Dedifferentiated amniotic fluid mesenchymal stem cell (primary cell): ENCODE measurements around the gene TAPBP.
"Not testable (repeated sequence)": the region's sequence is repeated elsewhere in the genome, so short reads cannot be mapped to it uniquely, and the experiment has no call there.

Source experiments
- DNase-seq: peaks from one replicate; pipeline ENCODE4 v3.0.0-alpha.2; 2016; ENCODE audit errors: extremely low spot score

The TAPBP gene

DNA sequence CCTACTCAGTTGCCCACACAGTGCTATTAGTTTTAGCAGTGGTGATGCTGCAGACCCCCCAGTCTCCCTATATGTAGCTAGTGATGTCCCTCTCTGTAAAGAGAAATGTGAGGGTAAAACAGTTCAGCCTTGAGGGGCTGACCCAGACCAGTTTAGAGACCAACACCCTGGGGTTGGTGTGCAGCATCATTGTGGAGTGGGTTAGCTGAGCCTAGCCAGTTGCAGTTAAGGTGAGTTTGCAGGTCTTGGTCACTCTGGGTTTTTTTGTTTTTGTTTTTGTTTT, 37.4 kb downstream of the TAPBP start:
- DNase-seq = no peak

DNA sequence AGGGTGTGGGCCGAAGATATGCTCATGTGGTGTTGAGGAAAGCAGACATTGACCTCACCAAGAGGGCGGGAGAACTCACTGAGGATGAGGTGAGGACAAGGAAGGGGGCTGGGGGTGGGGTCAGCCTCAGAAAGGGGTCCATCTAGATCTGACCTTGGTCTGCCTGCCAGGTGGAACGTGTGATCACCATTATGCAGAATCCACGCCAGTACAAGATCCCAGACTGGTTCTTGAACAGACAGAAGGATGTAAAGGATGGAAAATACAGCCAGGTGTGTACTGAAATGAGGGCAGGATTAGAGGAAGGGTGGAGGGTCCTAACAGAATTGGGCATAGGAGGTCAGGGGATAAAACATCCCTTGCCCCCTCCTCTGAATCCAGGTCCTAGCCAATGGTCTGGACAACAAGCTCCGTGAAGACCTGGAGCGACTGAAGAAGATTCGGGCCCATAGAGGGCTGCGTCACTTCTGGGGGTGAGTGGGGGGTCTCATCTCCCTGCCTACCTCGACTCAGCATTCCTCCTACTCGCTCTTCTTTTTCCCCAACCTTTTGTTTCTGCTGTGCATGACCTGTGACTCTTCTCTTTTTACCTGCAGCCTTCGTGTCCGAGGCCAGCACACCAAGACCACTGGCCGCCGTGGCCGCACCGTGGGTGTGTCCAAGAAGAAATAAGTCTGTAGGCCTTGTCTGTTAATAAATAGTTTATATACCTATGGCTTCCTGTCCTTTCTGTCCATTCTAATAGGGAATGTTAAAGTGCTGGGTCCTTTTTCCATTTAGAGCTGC, 37.9 kb downstream of the TAPBP start:
- not testable (repeated sequence) for DNase-seq

DNA sequence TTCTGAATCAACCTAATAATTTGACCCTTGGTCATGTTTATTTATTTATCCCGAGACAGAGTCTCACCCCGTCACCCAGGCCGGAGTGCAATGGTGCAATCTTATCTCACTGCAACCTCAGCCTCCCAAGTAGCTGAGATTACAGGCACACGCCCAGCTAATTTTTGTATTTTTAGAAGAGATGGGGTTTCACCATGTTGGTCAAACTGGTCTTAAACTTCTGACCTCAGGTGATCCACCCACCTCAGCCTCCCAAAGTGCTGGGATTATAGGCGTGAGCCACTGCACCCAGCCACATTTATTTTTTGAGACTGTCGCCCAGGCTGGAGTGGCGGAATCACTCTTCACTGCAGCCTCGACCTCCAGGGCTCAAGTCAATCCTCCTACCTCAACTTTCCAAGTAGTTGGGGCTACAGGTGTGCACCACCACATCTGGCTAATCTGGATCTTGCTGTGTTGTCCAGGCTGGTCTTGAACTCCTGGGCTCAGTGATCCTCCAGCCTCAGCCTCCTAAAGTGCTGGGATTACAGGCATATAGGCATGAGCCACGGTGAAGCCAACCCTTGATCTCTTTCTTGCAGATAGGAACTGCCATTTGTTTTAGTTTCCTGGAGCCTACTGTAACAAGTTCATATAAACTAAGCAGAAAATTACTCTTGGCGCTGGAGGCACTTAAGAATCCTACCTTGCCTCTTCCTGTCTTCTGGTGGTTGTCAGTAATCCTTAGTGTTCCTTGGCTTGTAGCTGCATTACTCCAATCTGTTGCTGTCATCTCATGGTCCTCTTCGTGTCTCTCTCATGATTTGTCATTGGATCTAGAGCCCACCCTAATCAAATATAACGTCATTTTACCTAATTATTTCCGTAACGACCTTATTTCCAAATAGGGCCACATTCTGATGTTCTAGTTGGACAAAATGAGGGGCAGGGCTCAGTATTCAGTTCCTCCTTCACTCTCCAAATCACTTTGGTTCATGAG, 39.7 kb downstream of the TAPBP start:
- DNase-seq = no peak

DNA sequence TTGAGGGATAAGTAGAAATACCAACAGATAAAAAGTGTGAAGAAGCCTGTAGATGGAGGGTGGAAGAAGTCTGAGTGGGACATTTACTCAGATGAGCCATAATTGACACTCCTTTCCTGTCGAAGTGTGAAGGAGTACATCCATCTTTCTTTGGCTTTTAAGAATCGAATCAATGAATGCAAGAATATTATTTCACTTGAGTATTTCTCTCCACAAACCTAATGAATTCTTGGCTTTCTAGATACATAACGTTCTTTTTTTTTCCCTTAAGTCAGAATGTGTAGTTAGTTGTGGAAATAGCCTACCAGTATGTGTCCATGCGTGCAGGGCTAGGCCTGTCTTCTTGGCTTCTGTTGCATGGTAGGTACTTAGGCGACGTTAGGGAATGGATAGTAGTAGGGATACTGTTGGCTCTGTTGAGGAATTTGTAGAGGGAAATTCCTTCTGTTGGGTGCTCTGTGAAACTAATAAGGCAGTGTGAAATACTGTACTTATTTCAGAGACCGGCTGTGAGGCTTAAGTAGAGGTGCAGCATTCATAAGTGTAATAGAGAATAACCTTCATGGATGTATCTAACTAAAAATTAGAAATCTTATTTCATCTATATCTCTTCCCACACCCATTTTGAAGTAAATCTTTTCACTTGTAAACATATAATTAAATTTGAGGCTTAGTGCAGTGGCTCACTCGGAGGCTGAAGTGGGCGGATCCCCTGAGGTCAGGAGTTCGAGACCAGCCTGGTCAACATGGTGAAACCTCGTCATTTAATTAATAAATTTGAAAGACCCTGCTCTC, 40.6 kb downstream of the TAPBP start:
- DNase-seq = no peak

DNA sequence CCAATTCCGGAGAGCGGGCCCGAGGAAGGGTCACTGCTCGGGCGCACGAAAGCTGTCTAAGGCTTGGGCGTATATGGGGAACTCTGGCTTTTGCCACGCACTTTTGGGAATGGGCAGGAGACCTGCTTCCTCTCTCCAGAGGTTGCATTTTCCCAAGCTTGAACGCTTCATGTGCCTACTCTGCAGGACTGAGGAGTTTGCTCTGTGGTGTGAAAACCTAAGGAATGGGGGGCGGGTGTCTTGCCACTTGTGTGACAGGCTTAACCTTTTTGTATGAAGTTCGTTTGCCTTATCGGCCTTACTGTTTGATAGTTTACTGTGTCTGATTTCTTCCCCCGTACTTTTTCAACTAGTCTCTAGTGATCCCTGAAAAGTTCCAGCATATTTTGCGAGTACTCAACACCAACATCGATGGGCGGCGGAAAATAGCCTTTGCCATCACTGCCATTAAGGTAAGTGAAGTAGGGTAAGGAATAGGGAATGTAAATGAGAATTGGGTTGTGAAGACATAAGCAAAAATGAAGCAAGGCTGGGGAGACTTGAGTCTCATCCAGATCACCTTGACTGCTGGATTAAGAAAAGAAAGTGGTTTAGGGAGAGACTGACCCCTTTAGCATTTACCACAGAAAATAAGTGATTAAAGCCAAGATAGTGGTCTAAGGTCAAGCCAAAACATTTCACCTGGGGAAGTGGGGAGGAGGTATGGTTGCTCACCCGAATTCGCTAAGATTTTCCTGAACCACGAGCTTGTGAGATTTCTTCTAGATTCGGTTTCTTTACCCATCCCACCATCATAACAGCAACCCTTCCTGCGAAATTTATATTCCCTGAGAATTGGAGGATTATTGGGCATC, 41.4 kb downstream of the TAPBP start:
- DNase-seq = no peak

DNA sequence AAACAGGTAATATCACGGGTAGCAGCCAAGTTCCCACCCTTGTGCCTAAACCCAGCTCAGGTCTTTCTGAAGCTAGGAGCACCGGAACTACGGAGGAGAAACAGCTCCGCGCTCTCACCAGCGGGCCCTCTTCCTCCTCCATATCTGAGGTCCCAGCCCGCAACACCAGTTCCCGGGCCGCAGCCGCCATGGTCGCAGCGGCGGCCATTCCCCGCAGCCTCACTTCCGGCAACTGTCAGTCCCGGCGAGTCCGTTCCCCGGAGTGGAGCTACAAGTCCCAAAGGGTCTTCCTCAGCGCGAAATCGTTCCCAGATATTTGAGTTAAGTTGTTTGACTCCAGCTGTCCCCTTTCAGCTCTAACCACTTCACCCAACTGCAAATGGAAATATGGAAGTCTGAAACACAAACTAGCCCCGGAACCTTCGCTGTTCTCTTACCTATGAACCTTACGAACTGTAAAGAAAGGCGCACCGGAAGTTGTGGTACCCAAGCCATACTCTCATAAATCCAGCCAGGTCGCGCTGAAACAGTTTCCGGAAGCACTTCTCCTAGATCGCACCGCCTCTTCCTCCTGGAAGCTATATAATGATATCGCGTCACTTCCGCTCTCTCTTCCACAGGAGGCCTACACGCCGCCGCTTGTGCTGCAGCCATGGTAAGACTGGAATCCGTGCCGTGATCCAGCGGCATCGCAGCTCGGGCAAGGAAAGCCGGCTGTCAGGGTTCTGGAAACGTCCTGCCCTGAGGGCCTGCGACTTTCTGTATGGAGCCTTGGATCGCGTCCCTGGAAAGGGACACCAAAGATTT, 42.2 kb downstream of the TAPBP start, which contains the start of the genes RPS18 and VPS52:
TSS of gene RPS18 (plus strand) at position 608 of the 807 bp plus-strand sequence. CDS start at position 653, 45 bp downstream.
TSS of gene VPS52 (minus strand) at position 409 of the 807 bp plus-strand sequence. CDS start at position 208, 201 bp downstream.
- DNase-seq = peak; percentile 100

DNA sequence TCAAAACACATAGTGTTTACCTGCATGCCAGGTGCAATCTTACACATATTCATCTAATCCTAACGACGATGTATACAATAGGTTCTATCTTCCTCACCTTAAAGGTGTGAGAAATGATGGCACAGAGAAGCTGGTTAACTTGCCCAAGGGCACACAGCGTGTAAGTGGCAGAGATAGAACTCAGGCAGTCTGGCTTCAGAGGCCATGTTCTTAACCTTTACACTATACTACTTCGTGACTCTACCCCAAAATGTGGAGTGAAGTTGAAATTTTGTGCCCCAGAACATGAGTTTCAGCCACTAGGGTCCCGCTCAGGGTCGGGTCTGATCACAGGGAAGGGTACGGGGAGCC, 42.8 kb downstream of the TAPBP start:
- no peak for DNase-seq

DNA sequence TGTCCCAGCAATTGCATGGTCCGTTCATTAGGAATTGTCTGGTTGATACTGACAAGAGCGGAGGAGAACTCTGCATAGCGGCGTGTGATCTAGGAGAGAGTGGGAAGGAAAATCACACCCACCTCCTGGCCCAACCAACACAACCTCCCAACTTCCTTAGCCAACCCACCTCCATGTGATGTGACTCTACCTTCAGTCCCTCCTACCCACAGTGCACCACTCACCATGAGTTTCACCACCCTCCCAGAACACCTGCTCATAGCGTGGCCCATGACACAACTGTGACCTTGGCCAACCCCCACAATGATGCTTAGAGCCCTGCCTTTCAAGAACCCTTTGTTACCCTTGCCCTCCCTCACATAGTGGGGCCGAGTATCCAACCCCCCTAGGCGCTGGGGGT, 49.9 kb downstream of the TAPBP start:
- DNase-seq = no peak

DNA sequence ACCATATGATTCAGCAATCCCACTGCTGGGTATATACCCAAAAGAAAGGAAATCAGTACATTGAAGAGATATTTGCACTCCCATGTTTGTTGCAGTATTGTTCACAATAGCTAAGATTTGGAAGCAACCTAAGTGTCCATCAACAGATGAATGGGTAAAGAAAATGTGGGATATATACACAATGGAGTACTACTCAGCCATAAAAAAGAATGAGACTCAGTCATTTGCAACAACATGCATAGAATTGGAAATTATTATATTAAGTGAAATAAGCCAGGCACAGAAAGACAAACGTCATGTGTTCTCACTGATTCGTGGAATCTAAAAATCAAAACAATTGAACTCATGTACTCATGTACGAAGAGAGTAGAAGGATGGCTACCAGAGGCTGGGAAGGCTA, 51.4 kb downstream of the TAPBP start:
- DNase-seq = not testable (repeated sequence)

DNA sequence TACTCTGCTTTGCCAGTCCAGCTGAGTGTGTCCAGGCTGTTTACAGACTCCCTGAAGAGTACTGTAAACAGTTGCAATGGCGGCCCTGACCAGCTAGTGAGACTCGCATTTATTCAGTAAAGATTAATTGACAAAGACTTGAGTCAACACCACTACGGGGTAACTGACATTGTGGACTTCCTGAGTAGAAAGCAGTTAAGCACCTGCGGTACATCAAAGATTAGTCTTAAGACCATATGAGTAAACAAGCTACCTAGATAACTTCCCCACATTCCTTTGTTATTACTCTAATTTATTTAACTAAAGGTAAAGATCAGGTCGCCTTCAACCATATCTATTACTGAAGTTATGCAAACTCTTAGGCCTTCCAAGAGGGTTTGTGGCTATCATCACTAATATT, 54.8 kb downstream of the TAPBP start:
- DNase-seq = no peak

DNA sequence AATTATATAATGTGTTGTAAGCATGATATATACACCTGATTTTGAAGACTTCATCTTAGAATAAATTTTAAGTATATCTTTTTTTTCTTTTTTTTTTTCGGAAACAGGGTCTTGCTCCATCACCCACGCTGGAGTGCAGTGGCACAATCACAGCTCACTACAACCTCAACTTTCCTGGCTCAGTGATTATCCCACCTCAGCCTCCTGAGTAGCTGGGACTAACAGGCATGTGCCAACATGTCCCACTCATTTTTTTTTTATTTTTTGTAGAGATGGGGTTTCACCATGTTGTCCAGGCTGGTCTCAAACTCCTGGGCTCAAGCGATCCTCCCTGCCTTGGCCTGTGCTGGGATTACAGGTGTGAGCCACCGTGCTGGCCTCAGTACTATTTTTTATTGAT, 59.3 kb downstream of the TAPBP start:
- DNase-seq = no peak

DNA sequence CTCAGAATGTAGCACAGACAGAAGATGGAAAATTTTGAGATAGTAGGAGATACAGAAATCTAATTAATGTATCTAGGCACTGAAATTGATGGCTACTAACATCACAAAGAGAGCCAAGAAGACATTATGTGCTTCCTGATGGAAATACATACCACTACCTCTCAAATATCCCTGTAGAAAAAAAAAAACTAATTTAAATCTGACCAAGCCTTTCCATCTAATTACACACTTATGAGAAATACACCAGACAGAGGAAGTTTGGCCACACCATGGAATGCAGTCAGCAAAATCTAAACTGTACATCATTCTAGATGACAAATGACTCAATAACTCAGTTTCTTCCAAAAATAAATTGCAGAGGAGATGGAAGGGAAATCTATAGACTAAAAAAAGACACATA, 61.1 kb downstream of the TAPBP start:
- DNase-seq = no peak

DNA sequence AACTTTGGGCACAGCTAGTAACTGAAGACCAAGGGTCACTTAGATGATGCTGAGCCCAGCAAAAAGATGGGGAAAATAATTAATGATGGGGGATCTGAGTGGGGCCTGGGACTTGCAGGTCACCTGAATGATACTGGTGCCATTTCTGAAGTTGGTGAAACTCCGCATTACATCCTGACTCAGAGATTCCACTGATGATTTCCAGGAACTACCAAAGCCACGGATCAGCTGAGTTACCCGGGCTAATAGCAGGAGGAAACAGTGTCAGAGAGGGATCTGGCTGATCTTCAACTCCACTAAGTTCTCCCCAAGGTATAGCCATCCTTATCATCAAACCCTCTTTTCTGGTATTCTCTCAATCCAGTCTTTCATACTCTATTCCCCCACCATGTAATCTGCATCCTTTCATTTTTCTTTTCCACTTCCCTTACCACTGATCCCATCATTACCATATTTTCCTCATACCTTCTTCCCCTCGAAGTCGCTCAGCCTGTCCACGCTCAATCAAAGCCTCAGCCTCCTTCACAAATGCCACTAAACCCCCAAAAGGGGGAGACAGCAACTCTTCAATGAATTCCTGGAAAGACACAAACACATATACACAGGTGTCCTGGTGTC, 62.4 kb downstream of the TAPBP start:
- DNase-seq = no peak

DNA sequence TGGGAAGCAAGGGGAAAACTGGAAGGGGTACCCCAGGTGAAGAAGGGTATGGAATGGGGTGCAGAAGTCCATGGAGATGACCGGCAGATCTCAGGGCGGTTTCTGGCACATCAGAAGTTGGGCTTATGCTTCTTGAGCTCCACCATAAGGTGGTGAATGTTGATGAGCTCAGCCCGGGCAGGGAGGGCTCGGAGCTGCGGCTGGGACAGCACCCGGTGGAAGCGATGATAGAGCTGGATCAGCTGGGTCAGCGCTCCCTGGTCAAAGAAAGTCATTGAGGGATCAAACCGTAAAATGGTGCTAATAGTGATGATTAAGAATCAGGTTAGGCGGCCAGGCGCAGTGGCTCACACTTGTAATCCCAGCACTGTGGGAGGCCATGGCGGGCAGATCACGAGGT, 63.1 kb downstream of the TAPBP start:
- DNase-seq = no peak

DNA sequence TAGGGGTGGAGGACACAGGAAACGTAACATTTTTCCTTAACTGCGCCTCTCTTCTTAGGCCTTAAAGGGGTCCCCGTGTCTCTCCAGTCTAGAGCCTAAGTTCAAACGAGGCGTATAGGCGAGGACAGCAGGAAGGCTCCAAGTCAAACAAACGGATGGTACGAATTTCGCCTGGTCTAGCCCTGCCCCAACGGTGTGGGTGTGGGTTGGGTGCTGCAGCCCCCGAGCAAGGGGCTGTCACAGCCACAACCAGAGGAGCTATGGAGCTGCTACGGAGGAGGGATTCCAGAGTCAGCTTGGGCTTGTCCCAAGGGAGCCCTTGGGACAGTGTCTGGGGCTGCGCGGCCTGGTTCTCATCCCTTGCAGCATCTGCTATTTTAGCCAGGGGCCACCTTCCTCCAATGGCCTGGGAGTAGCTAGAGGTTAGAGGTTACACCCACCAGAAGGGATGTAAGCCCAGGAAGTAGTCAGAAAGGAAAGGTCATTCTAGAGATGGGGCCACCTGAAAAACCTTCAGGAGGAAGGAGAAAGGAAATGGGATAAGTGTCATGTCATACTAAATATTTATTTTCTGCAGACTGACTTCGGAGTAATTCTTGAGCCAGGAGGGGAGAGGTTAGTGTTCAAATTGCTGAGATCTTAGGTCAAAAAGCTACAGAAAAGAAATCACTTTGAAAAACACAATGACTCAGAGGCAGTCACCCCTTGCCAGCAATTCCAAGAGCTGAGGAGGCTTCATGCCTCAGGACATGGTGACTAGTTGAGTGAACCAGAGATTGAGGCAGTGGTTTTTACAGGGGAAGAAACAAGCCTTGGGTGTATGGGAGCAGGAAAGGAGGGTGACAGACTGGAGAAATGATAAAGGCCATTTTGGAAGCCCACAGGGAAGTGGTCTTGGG, 63.9 kb downstream of the TAPBP start:
- peak; percentile 71 for DNase-seq
